ENCODE results near the gene PDLIM1.

- TF ChIP-seq CTCF (IDR thresholded peaks at IDR 0.05) (no peak), POLR2A (IDR thresholded peaks at IDR 0.05) (no peak)
These were observed 6.0 kb upstream of the PDLIM1 start for GRCh38 chr10:95296764-95297163.
